AG09319 (cell line): ENCODE measurements around the gene CDADC1.

Experiments used
- DNase-seq: peaks from one replicate; pipeline ENCODE4 v3.0.0-alpha.2; 2010; ENCODE audit warnings: low read depth; ENCODE audit errors: extremely low read depth
- TF ChIP-seq, protein P1 (sequence below): IDR thresholded peaks from 2 replicates; pipeline ENCODE4 v1.5.1; 2011; ENCODE audit warnings: low read depth, mild to moderate bottlenecking, inconsistent platforms, low read length, moderate library complexity

The CDADC1 gene

DNA sequence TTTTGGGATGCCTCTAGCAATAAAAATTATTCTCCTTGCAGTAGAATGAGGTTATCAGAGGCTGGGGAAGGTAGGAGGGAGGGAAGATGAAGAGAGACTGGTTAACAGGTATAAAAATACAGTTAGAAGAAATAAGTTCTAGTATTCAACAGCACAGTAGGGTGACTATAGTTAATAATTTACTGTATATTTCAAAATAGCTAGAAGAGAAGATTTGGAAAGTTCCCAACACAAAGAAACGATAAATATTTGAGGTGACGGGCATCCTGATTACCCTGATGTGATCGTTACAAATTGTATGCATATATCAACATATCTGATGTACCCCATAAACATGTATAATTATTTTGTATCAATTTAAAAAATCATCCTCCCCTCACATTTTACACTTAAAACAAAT is 93.8 kb downstream of the CDADC1 start:
- TF ChIP-seq, protein P1, sequence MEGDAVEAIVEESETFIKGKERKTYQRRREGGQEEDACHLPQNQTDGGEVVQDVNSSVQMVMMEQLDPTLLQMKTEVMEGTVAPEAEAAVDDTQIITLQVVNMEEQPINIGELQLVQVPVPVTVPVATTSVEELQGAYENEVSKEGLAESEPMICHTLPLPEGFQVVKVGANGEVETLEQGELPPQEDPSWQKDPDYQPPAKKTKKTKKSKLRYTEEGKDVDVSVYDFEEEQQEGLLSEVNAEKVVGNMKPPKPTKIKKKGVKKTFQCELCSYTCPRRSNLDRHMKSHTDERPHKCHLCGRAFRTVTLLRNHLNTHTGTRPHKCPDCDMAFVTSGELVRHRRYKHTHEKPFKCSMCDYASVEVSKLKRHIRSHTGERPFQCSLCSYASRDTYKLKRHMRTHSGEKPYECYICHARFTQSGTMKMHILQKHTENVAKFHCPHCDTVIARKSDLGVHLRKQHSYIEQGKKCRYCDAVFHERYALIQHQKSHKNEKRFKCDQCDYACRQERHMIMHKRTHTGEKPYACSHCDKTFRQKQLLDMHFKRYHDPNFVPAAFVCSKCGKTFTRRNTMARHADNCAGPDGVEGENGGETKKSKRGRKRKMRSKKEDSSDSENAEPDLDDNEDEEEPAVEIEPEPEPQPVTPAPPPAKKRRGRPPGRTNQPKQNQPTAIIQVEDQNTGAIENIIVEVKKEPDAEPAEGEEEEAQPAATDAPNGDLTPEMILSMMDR: no peak

DNA sequence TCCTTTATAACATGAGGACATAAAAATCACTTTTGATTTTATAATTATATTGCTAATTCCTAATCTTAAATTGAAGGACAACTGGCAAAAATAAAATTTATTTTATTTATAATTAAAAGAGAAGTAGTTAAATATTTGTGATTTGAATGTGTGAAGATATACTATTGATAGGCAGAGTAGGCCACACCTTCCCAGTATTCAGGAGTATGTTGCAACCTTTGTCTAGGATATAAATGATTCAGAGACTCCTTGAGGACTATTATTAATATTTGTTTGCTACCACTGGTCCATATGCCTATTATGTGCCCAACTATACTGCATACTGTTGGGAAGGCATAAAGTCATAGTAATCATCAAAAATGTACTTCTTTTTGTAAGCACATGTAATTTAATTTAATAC is 94.2 kb downstream of the CDADC1 start:
- no peak for DNase-seq
- TF ChIP-seq, protein P1: no peak

More for the DNA sequence above, 93.8 kb downstream of the CDADC1 start:
- no peak for DNase-seq

DNA sequence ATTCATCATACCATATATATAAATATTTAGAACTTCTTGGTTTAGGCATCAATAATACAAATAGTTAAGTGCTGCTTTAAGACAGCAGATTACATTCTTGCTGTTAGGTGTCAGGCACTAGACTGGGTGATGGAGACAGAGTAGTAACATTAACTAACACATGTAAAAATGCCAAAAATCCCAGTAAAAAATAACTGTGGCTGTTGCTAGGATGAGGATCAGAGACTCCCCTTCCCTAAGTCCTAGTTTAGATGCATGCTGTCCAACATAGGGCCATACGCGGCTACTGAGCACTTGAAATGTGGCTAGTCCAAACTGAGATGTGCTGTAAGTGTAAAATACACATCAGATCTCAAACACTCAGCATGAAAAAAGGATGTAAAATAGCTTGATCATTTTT is 94.7 kb downstream of the CDADC1 start:
- TF ChIP-seq, protein P1: no peak

More for the DNA sequence above, 94.7 kb downstream of the CDADC1 start:
- DNase-seq: no peak
